Measurements from ENCODE around the gene ABCD4.
A peak's percentile ranks its signal among the peaks of the same experiment; 100 is the strongest.

ABCD4 gene

GRCh38 chr14:74259513-74259912 lies 43.2 kb downstream of the ABCD4 start:
- TF ChIP-seq GATA1 (IDR thresholded peaks at IDR 0.05; ENCODE audit: low read depth, low read length), result no peak
- TF ChIP-seq POLR2A (IDR thresholded peaks at IDR 0.05; ENCODE audit: low read length), result no peak
- no peak for DNase-seq

- TF ChIP-seq GATA1 (IDR thresholded peaks at IDR 0.05; ENCODE audit: low read depth, low read length), result no peak
- no peak for TF ChIP-seq POLR2A (IDR thresholded peaks at IDR 0.05; ENCODE audit: low read length)
- no peak for DNase-seq
Observed at GRCh38 chr14:74258764-74259035, 44.0 kb downstream of the ABCD4 start.

GRCh38 chr14:74257941-74258763 lies 44.6 kb downstream of the ABCD4 start:
- TF ChIP-seq GATA1 (IDR thresholded peaks at IDR 0.05; ENCODE audit: low read depth, low read length) (no peak), POLR2A (IDR thresholded peaks at IDR 0.05; ENCODE audit: low read length) (no peak)
- no peak for DNase-seq

DNA sequence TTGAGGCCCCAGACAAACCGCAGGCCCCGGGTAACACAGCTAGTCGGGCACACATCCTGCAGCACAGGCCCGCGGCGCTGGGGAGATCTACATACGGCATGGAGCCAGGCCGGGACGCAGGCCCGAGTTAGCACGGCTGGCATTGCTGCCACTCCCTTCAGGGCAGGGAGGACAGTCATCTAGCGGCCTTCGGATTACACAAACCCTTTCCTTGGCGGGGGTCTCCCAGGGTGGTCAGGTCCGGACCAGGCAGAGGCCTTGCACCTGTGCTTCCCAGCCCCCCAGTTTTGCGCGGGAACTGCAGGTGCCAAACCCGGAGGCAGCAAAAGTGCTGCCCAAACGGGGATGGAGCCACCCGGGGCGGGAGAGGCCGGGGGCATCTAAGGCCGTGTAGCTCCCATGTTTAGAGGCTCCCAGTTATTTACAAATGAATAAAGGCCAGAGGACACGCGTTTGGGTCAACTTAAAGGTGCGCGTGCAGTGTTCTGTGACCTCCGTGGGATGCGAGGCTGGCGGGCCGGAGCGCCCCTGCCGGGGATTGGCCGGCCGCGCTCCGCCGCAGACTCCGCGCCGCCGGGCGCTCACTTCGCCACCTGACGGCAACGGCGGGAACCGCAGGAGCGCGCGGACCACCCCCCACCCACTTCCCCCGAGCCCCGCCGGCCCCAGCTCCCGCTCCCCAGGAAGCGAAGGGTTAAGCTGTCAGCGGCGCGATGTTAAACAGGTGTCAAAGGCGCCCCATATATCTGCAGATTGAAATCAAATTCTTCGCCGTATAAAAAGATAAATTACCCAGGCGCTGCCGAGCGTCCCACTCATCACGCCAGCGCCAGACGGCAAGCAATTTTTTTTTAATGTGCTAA lies 45.4 kb downstream of the ABCD4 start:
- no peak for TF ChIP-seq POLR2A (IDR thresholded peaks at IDR 0.05; ENCODE audit: low read length)
- TF ChIP-seq GATA1 (IDR thresholded peaks at IDR 0.05; ENCODE audit: low read depth, low read length), result no peak
- peak; percentile 57 to 78 for DNase-seq

GRCh38 chr14:74255281-74255680 lies 47.5 kb downstream of the ABCD4 start:
- no peak for DNase-seq
- TF ChIP-seq GATA1 (IDR thresholded peaks at IDR 0.05; ENCODE audit: low read depth, low read length) (no peak), POLR2A (IDR thresholded peaks at IDR 0.05; ENCODE audit: low read length) (no peak)

GRCh38 chr14:74249433-74250375 lies 53.0 kb downstream of the ABCD4 start:
- TF ChIP-seq POLR2A (IDR thresholded peaks at IDR 0.05; ENCODE audit: low read length), result no peak
- no peak for TF ChIP-seq GATA1 (IDR thresholded peaks at IDR 0.05; ENCODE audit: low read depth, low read length)
- DNase-seq, result no peak

GRCh38 chr14:74248017-74248416 lies 54.7 kb downstream of the ABCD4 start:
- no peak for DNase-seq
- no peak for TF ChIP-seq POLR2A (IDR thresholded peaks at IDR 0.05; ENCODE audit: low read length)
- no peak for TF ChIP-seq GATA1 (IDR thresholded peaks at IDR 0.05; ENCODE audit: low read depth, low read length)

DNA sequence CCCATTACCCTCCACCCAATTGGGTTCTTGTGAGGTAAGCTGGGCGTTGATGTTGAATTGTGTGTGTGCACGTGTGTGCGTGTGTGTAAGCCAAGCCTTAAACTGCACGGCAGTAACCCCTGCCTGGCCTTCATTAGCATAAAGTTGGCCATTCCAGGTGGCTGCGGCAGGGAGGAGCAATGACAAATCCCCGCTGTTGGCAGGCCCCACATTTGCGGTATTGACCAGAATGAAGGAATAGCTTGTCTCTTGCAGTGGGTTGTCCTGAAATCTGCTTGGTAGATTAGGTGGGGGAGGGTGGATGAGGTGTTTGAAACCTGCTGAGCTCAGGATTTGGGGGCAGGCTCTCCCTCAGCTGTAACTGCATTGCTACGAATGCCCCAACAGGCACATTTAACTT lies 56.2 kb downstream of the ABCD4 start:
- DNase-seq, result no peak
- TF ChIP-seq GATA1 (IDR thresholded peaks at IDR 0.05; ENCODE audit: low read depth, low read length) (no peak), POLR2A (IDR thresholded peaks at IDR 0.05; ENCODE audit: low read length) (no peak)

GRCh38 chr14:74245292-74245691 lies 57.4 kb downstream of the ABCD4 start:
- no peak for DNase-seq
- TF ChIP-seq GATA1 (IDR thresholded peaks at IDR 0.05; ENCODE audit: low read depth, low read length), result no peak
- no peak for TF ChIP-seq POLR2A (IDR thresholded peaks at IDR 0.05; ENCODE audit: low read length)

DNA sequence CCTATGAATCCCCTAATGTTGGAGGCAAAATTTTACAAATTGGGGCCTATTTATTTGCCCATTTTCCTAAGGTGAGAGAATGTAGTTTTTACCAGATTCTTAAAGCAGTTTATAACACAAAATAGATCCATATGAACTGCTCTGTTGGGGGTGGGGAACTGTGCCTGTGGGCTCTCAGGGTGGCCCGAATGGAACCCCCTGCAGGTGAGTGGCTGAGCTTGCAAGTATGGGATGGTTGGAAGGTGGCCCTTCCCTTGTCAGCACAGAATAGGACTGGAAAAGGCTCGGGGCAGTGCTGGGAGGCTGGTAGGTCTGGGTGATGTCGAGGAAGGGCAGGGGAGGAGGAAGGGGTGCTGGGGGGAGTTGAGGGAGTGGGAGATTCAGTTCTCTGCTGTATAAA lies 58.6 kb downstream of the ABCD4 start:
- TF ChIP-seq GATA1 (IDR thresholded peaks at IDR 0.05; ENCODE audit: low read depth, low read length) (no peak), POLR2A (IDR thresholded peaks at IDR 0.05; ENCODE audit: low read length) (no peak)
- DNase-seq, result no peak

GRCh38 chr14:74243051-74243450 lies 59.7 kb downstream of the ABCD4 start:
- DNase-seq, result no peak
- TF ChIP-seq GATA1 (IDR thresholded peaks at IDR 0.05; ENCODE audit: low read depth, low read length) (no peak), POLR2A (IDR thresholded peaks at IDR 0.05; ENCODE audit: low read length) (no peak)

DNA sequence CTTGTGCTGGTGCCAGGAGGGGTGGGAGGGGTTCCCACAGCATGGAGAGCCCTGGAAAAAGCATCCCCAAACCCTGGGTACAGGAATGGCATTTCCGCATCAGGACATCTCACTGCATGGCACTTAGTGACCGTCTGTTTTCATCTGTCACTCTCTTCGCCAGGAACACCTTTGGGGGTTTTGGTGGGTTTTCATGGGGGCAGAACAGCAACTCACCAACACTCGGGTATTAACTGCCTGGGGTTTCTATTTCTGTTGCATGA lies 60.0 kb downstream of the ABCD4 start:
- TF ChIP-seq POLR2A (IDR thresholded peaks at IDR 0.05; ENCODE audit: low read length) (no peak), GATA1 (IDR thresholded peaks at IDR 0.05; ENCODE audit: low read depth, low read length) (no peak)
- no peak for DNase-seq

DNA sequence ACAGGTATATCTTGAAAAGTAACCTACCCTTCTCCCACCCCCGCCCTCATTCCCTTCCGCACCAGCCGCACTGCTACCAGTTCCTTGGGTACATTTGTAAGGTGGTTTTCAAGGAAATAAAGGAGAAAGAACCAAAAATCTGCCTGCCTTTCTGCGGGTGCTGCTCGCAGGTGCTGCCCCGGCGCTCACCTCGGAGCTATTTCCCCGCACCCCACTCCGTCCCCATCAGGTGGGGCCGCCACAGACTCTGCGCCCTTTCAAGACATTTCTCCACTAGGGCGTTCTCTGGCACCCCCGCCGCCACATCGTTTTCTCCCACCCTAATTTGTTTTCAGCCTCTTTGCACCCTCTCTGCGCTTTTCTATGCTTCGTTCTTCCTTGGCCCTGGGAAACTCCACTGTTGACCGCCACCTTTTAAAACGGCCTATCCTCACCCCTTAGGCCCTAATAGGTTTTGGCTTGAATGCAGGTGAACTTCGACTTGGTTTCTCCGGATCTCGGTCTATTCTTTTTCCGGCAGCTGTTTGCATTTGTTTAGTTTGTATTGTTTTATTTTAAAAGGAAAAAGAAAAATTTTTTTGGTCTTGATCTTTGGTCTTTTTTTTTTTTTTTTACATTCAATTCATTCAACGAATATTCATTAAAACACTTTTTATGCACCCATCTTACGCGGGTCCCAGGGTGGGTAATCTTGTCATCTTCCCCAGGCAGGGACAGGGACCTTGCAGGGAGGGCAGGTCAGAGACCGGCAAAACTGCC lies 60.5 kb downstream of the ABCD4 start:
- no peak for TF ChIP-seq POLR2A (IDR thresholded peaks at IDR 0.05; ENCODE audit: low read length)
- no peak for TF ChIP-seq GATA1 (IDR thresholded peaks at IDR 0.05; ENCODE audit: low read depth, low read length)
- no peak for DNase-seq

All from erythroblast (primary cell).